Measurements from ENCODE around the gene WNT2.
"Not testable (repeated sequence)": the region's sequence is repeated elsewhere in the genome, so short reads cannot be mapped to it uniquely, and the experiment has no call there.

Gene WNT2

GRCh38 chr7:117302396-117302795 is 20.5 kb downstream of the WNT2 start:
- no peak for DNase-seq

GRCh38 chr7:117300506-117300905 is 22.4 kb downstream of the WNT2 start:
- DNase-seq = not testable (repeated sequence)

DNA sequence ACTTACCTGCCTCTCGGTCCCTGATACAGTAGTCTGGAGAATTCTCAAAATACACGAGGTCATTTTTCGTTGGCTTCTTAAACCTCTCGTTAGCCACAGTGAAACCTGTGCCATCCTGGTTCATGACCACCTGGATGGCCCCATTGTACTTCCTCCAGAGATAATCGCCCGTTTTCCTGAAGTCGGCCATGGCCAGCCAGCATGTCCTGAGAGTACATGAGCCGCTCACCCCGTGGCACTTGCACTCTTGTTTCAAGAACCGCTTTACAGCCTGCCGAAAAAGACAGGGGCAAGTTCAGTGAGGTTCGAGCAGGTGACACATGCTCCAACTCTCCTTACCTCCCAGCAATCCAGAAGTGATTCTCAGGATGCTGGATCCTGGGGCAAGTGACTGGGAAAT is 25.3 kb downstream of the WNT2 start:
- no peak for DNase-seq

DNA sequence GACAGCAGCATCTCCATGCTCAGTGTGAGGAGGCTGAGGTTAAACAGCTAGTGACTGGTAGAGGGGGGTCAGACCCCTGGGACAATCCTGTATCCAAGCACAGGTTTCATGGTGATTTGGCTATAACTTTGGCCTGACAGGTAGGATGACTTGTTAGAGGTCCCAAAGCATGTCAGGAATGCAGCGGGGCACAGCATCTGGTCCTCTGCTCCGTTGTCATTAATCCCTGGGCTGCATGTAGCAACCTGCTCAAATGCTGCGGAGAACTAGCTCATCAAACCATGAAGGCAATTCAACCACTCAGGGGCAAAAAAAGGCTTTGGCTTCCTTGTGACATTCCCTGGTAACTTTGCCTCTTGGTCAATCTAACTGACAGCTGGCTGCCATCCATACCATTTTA is 26.8 kb downstream of the WNT2 start:
- no peak for DNase-seq

- DNase-seq = no peak
Observed at GRCh38 chr7:117285826-117286225, 37.0 kb downstream of the WNT2 start.

DNA sequence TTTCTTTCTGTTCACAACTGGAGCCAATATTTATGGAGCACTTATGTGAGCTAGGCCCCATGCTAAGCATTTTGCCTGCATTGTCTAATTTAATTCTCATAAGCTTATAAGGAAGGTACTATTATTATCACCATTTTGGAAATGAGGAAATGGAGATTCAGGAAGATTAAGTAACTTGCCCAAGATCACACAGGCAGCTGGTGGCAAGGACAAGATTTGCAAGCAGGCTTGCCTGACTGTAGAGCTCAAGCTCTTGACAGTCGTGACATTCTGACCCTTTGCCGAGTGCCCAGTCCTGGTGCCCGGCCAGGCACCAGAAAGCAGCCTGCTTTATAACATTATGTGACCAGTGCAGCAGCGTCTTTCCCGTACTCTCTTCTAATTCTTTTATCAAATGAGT is 38.2 kb downstream of the WNT2 start:
- DNase-seq = no peak

DNA sequence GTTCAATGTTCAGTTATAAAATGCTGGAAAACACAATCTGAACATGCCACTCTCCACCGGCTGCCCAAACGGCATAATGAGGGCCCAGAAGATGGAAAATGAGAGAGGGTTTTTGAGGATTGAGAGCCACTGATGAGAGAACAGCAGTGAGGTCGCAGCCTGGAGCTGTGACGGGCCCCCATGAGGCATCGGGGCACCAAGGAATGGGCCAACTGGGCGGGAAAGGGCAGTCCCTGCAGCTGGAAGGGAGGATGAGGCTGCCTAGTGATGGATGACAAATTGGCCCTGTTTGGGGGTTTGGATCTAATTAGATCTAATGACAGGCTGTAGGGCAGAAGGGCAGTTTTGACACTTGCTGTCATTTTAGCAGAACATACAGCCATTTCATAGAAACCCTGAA is 39.1 kb downstream of the WNT2 start:
- no peak for DNase-seq

GRCh38 chr7:117283371-117283770 is 39.5 kb downstream of the WNT2 start:
- no peak for DNase-seq

DNA sequence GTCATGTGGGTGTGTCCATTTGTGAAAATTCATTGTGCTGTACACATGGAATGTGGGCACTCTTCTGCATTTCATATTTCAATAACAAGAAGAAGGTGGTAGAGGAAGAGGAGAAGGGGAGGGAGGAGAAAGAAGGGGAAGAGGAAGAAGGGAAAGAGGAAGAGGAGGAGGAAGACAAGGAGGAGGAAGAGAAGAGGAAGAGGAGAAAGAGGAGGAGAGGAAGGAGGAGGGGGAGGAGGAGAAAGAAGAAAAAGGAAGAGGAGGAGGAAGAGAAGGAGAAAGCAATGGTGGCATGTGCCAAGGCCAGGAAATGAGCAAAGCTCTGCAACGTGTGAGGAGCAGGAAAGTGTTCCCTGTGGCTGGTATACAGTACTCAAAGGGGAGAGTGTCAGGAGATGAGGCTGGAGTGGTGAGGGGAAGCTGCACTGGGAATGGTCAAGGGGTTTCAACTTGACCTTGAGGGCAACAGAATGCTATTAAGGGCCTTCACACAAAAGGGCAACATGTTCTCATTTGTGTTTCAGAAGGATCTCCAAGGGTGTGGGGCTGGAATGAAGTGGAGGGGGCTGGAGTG is 40.5 kb downstream of the WNT2 start:
- DNase-seq = no peak

GRCh38 chr7:117281562-117281961 is 41.3 kb downstream of the WNT2 start:
- no peak for DNase-seq

- DNase-seq = no peak
Observed at GRCh38 chr7:117279931-117280557, 42.8 kb downstream of the WNT2 start.

DNA sequence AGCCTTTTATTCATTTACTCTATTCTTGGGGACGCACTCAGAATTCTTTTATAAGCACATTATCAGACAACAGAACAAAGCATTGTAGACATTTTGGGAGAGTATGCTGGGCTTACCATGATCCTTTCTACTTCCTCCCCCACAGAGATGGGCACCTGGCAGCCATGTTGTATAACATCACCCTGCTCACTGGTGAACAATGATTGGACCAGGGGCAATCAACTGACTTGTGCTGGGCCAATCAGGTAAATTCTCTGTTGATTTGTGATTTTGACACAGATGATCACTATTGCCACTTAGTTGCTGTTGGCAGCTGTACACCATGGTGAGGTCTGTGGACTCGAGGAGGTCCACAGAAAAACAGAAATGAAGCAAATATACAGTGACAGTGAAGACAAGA is 43.7 kb downstream of the WNT2 start:
- DNase-seq = no peak

GRCh38 chr7:117278040-117278439 is 44.8 kb downstream of the WNT2 start:
- no peak for DNase-seq

DNA sequence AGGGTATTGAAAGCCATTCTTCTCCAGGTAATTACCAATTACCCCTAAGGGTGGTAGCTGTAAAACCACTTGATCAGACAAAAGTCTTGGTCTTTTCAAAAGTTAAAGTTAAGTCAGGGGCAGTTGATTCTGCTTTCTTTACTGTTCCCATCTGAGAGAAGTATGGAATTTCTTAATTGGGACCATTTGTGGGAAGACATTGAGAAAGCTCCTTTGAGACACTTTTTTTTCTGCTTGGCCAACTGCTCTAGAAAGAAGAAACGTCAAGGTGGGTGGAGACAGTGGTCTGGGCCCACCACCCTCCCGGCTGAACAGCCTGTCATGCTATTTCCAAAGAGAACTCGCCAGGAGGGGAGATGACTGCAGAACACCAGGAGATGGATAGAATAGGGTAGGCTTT is 45.3 kb downstream of the WNT2 start:
- DNase-seq = no peak

DNA sequence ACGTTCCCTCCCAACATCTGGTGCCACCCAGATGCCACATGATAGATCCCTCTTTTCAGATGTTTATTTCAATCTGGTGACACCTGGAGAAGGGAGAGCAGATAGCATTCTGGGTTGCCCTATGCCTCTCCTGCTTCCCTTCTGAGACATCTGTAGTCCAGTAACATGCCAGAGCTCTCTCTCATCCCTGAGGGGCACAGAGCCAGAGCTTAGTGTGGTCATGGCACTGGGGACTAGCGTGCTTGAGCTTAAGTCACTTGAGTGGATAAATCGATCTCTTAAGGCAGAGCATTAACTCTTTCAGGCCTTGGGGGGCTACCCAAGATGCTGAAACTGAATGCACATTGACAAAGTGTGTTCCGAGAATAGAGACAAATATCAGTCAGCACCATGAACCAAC is 47.9 kb downstream of the WNT2 start:
- no peak for DNase-seq

DNA sequence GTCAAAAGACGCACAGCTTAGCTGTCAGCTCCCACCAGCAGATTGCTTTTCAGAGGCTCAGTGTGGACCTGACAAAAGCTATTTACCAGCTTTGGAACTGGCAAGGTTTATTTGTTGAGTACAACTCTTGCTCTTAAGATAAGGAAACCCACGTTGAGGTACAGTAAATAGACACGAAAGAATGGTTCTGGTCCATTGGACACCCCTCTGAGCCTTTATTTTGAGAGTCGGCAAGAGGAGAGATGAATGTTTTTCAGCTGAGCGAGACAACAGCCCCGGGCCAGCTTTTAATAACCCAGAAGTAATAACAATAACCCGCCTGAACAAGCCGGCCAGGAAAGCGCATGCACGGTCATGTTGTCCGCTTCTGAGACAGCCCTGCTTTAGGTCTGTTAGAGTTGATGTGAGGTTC is 49.0 kb downstream of the WNT2 start:
- no peak for DNase-seq

DNA sequence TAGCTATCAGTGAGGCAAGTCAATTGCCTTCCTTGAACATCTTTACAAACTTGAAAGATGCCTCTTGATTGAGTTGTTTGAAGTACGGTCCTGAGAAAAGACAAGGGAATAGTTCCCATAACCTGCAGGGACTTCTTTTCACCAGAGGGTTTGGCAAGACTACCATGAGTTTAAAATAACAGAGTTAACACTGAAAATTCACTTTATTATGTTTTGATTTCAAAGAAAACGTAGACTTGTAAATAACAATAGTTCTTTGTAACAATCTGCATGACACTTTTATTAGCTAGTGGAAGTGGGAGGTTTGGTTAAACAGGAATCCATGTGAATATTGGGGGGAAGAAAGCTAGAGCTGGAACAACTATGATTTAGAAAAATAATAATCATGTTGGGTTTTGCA is 49.5 kb downstream of the WNT2 start:
- no peak for DNase-seq

GRCh38 chr7:117272017-117272759 is 50.7 kb downstream of the WNT2 start:
- DNase-seq = no peak

DNA sequence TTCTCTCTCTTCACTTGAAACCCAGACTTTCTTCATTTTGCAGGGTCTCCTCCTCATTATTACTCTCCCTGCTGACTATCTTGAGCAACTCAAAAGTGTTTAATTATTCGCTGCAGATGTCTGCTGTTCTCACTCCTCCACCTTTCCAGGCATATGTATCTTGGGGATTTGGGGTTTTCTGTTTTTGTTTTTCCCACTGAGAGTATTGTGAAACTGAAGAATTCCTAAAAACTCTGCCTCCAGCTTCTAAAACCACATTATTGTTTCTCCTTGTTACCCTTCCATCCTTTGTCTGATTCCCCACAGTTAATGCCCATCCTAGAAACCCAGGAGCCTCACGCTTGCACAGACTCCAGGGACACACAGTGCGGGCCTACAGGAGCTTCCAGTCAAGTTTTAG is 51.3 kb downstream of the WNT2 start:
- no peak for DNase-seq

DNA sequence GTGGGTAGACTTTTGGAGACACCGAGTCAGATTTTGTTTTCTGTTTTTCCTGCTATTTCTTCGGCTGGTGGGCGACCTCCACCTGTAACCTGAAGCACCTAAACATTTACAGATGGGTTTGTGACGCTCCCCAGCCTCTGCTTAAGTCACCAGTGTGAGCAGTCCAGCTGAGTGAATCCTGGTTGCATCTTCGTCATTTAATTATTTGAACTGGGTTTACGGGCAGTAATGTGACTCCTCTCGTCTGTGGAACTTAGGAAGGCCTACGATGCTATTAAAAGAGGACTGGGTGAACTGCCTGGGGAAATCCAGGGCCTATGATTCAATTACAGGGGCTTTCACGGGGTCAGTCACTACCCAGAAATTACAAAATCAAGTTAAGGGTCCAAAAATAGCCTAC is 52.5 kb downstream of the WNT2 start:
- no peak for DNase-seq

GRCh38 chr7:117269886-117270285 is 53.0 kb downstream of the WNT2 start:
- no peak for DNase-seq

DNA sequence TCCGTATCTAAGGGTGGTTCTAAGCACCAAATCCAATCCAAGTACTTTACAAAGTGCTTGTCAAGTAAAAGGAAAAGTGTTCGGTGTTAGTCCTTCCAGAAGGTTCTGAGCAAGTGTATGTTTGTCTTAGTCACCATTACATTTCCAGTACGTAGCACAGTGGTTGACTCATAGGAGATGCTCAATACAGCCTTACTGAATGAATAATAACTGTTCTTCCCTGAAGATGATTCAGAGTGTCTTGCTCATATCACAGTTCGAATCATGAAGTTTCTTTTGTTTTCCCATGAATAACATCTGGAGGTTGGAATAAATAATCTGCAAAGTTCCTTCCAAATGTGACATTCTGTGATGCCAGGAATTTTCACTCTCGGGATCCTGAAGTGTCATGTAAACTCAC is 53.4 kb downstream of the WNT2 start:
- DNase-seq = no peak

DNA sequence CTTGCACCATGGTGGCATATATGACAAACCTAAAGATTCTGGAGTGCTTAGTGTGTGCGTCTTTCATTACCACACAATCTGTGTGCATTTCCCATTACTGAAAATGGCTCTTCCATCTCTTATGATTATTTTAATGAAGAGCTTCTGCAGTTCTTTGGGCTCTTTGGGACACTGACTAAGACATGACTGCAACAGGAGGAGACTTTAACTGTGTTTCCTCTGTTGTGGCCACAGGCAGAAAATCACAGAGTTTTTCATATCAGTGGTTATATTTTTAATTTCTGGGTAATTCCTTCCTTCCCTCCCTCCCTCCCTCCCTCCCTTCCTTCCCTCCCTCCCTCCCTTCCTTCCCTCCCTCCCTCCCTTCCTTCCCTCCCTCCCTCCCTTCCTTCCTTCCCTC is 58.1 kb downstream of the WNT2 start:
- no peak for DNase-seq

GRCh38 chr7:117262546-117262945 is 60.3 kb downstream of the WNT2 start:
- DNase-seq = no peak

- no peak for DNase-seq
Observed at GRCh38 chr7:117259615-117260014, 63.2 kb downstream of the WNT2 start.
